ENCODE data around the gene RNF145.

DNA sequence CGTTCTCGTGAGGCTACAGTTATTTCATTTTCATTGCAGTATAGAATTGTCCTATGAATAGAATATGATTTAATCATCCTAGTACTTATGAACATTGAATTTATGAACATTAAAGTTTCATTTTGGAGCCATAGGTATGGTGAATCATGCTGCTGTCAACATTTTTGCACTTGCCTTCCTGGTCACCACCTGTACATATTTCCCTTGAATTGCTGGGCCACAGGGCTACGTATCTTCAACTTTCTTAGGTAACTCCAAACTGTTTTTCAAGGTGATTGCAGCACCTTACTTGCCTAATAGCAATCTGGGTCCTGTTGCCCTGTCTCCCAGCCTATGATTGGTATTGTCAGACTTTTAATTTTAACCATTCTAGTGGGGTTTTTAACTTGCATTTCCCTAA is 6.5 kb upstream of the RNF145 start:
- TF ChIP-seq, protein P1, sequence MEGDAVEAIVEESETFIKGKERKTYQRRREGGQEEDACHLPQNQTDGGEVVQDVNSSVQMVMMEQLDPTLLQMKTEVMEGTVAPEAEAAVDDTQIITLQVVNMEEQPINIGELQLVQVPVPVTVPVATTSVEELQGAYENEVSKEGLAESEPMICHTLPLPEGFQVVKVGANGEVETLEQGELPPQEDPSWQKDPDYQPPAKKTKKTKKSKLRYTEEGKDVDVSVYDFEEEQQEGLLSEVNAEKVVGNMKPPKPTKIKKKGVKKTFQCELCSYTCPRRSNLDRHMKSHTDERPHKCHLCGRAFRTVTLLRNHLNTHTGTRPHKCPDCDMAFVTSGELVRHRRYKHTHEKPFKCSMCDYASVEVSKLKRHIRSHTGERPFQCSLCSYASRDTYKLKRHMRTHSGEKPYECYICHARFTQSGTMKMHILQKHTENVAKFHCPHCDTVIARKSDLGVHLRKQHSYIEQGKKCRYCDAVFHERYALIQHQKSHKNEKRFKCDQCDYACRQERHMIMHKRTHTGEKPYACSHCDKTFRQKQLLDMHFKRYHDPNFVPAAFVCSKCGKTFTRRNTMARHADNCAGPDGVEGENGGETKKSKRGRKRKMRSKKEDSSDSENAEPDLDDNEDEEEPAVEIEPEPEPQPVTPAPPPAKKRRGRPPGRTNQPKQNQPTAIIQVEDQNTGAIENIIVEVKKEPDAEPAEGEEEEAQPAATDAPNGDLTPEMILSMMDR (IDR thresholded peaks at IDR 0.05) = no peak
- TF ChIP-seq POLR2AphosphoS5 (IDR thresholded peaks at IDR 0.05; ENCODE audit: insufficient read depth in 1 of 2, low read depth in 1 of 2) = no peak
- TF ChIP-seq POLR2A (IDR thresholded peaks at IDR 0.05) = no peak
